Muscle layer of colon (tissue), 2 donors: ENCODE measurements around the gene MYO16.

Source experiments
- H3K27ac ChIP-seq: one replicate; pipeline ENCODE4 v1.7.0; 2013; ENCODE audit warnings: low read depth, mild to moderate bottlenecking, low read length, moderate library complexity
- H3K27me3 ChIP-seq, 2 donors: one replicate each; pipeline ENCODE4 v1.7.0; 2013; ENCODE audit warnings: low read length in 2 of 2, mild to moderate bottlenecking in 2 of 2; ENCODE audit not compliant: insufficient read depth in 2 of 2, control insufficient read depth in 1 of 2
- H3K36me3 ChIP-seq: one replicate; pipeline ENCODE4 v1.7.0; 2013; ENCODE audit warnings: mild to moderate bottlenecking, low read length; ENCODE audit not compliant: insufficient read depth
- H3K4me1 ChIP-seq: one replicate; pipeline ENCODE4 v1.7.0; 2013; ENCODE audit warnings: mild to moderate bottlenecking, low read length; ENCODE audit not compliant: insufficient read depth
- H3K4me3 ChIP-seq, 2 donors: one replicate each; pipeline ENCODE4 v1.7.0; 2013; ENCODE audit warnings: low read length in 2 of 2, low read depth in 1 of 2, mild to moderate bottlenecking in 1 of 2, moderate library complexity in 1 of 2
- H3K9ac ChIP-seq: one replicate; pipeline ENCODE4 v1.7.0; 2013; ENCODE audit warnings: low read length
- H3K9me3 ChIP-seq: one replicate; pipeline ENCODE4 v1.7.0; 2013; ENCODE audit warnings: mild to moderate bottlenecking, low read length
- donor health status: abdominal sarcoma.
- donor health status: Adenocarcinoma of cecum.

The MYO16 gene

DNA sequence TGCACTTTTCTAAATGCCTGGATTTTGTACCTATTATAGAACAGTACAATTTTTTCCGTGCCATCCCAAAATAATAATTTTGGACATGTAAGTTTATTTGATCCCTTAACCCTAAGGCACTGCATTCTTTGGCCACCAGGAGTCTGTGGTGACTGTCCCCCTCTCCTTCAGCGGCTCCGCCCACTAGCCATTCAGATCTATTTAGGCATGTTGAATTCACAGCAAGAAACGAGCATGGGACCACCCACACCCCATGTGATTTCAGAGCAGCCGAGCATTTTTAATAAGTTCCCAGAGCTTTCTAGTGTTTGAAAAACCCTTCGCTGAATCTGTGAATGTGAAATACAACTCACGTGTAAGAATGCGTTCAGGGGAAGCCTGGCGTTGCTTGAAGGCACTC, 567.5 kb downstream of the MYO16 start:
- H3K27me3 ChIP-seq = no peaks in the 10 kb centered on the region
- H3K27ac ChIP-seq = no peak overlapping the region
- H3K9ac ChIP-seq = no peak overlapping the region
- no peaks in the 10 kb centered on the region for H3K9me3 ChIP-seq
- H3K4me1 ChIP-seq = no peaks in the 10 kb centered on the region
- H3K36me3 ChIP-seq = no peaks in the 10 kb centered on the region
- H3K4me3 ChIP-seq = no peak overlapping the region

DNA sequence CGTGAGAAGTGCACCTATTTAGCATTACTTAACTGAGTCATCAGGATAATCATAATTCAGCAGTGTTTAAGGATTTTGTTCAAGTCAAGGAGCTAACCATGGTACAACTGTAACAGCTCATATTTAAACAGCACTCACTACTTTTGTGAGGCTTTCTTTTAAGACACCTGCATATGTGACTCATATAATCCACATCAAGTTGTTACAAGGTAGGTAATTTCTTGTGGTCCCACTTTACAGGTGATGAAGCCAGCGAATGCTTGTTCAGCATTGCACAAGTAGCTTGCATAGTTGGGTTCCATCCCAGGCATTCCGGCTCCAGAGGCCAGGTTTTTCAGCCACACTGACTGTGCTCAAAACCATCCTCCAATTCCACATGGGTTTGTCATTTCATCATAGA, 569.2 kb downstream of the MYO16 start:
- no peaks in the 10 kb centered on the region for H3K36me3 ChIP-seq
- no peaks in the 10 kb centered on the region for H3K4me1 ChIP-seq
- no peak overlapping the region for H3K4me3 ChIP-seq

DNA sequence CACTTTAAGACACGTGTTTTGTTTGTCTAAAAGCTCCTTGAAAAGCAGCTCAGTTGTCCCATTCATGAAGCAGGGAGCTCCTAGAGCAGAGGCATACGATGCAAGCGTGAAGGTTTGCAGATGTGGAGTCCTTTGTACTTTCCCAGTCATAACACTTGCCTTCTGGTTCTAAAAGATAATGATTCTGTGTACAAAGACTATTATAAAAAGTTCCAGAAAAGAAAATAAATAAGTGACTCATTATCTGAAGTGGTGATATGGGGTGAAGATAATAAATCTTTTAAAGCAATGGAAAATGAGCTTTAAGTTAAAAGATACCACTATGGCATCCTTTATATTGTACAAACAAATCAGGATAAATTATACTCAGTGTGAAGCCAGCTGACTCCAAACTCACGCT, 569.9 kb downstream of the MYO16 start:
- H3K36me3 ChIP-seq = no peaks in the 10 kb centered on the region
- H3K27me3 ChIP-seq = no peaks in the 10 kb centered on the region
- no peaks in the 10 kb centered on the region for H3K9me3 ChIP-seq
- no peaks in the 10 kb centered on the region for H3K4me1 ChIP-seq
- no peak overlapping the region for H3K27ac ChIP-seq
- no peak overlapping the region for H3K9ac ChIP-seq
- no peak overlapping the region for H3K4me3 ChIP-seq

More for the DNA sequence above, 569.2 kb downstream of the MYO16 start:
- H3K9ac ChIP-seq = no peak overlapping the region
- no peaks in the 10 kb centered on the region for H3K27me3 ChIP-seq
- no peaks in the 10 kb centered on the region for H3K9me3 ChIP-seq
- H3K27ac ChIP-seq = no peak overlapping the region

DNA sequence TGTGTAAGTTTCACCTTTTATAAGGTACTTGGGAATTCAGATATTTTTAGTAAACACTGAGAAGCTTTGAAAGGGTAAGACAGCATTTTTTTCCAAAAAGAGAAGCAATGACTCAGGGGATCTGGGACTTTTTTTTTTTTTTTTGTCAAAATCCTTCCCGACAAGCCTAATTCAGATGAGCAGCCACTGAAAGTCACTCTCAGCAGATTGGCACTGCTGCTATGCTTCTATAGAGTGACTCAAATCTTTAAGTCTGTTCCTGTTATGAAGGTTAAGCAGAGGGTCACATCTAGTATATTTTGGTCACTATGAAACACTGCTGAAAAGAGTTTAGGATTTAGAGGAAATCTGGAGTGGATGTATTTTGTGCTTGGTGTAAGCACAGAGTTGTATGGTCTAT, 571.1 kb downstream of the MYO16 start:
- no peaks in the 10 kb centered on the region for H3K4me1 ChIP-seq

DNA sequence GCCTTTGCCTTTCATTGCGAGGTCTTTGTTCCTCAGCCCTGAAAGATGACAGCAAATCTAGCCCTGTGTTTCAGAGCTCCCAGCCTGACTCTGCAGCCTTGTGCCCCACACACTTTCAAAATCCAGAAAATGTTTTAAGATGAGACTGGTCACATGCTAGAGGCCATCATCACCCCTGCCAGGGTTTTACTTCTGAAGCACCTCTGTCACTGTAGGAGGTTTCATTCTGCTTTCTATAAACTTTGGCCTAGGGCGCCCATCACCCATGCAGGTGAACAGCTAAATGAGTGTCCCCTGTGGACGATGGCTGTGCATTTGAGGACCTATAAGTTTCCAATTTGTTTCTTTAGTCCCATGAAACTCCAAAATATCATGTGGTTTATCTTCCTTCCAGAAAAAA, 574.2 kb downstream of the MYO16 start:
- Histone ChIP-seq H3K27ac (no peak overlapping the region), H3K4me1 (no peaks in the 10 kb centered on the region), H3K9ac (no peak overlapping the region), H3K9me3 (no peaks in the 10 kb centered on the region), H3K36me3 (no peaks in the 10 kb centered on the region), H3K27me3 (no peaks in the 10 kb centered on the region), H3K4me3 (no peak overlapping the region)

More for the DNA sequence above, 571.1 kb downstream of the MYO16 start:
- Histone ChIP-seq H3K27ac (no peak overlapping the region), H3K9me3 (no peaks in the 10 kb centered on the region), H3K4me3 (no peak overlapping the region), H3K36me3 (no peaks in the 10 kb centered on the region), H3K27me3 (no peaks in the 10 kb centered on the region), H3K9ac (no peak overlapping the region)

DNA sequence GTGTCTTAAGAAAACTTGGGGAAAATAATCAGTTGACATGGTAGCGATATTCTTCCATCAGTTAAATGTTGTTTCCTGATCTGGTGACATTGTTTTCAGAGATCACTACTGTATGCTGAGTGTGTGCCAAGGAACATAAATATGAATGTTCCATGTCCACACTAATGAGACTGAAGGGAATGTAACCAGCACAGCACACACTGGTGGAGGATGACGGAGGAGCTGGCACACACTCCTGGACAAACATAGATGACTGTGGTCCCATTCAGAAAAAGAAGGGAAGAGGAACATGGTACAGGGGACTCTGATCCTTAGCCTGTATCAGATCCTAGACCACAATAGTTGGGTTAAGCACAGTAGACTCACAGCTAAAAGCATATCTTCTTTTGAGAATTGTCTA, 574.8 kb downstream of the MYO16 start:
- Histone ChIP-seq H3K4me1 (no peaks in the 10 kb centered on the region), H3K36me3 (no peaks in the 10 kb centered on the region), H3K4me3 (no peak overlapping the region), H3K9ac (no peak overlapping the region), H3K27ac (no peak overlapping the region), H3K27me3 (no peaks in the 10 kb centered on the region), H3K9me3 (no peaks in the 10 kb centered on the region)

DNA sequence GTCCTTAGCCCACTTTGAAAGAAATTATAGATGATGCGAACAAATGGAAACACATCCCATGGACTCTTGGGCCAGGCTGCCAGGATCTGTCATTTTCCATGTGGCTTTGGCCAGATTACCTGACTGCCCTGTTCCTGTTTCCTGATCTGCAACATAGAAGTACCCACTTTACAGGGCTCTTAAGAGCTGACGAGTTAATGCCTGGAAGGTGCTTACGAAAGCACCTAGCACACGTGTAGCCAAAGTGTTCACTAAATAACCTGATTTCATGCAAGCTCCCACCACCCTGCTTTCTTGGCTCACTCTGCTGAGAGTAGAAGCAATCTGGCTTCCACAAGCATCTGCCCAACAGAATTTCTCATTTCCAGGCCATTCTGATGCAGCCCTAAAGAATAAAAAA, 575.2 kb downstream of the MYO16 start:
- Histone ChIP-seq H3K4me3 (no peak overlapping the region), H3K36me3 (no peaks in the 10 kb centered on the region), H3K4me1 (no peaks in the 10 kb centered on the region), H3K9me3 (no peaks in the 10 kb centered on the region), H3K9ac (no peak overlapping the region), H3K27ac (no peak overlapping the region), H3K27me3 (no peaks in the 10 kb centered on the region)

DNA sequence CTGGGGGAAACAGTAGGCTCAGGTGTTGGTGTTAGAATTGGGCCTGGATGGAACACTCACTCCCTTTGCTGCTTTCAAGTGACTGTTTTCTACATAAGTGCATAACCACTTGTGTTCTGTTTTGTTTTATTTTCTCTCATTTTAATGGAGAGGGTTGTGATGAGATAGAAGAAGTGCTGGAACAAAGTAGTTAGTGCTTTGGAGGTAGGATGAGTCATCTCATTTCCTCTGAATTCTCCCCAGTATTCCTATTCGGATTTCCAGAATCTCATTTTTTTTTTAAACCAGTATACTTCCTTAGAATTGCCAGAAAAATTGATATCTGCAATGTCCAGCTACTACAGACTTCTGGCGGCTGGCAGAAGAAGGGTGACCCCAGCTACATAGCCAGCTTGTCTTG, 575.9 kb downstream of the MYO16 start:
- Histone ChIP-seq H3K9ac (no peak overlapping the region), H3K36me3 (no peaks in the 10 kb centered on the region), H3K9me3 (no peaks in the 10 kb centered on the region), H3K27ac (no peak overlapping the region), H3K4me1 (no peaks in the 10 kb centered on the region), H3K4me3 (no peak overlapping the region), H3K27me3 (no peaks in the 10 kb centered on the region)

DNA sequence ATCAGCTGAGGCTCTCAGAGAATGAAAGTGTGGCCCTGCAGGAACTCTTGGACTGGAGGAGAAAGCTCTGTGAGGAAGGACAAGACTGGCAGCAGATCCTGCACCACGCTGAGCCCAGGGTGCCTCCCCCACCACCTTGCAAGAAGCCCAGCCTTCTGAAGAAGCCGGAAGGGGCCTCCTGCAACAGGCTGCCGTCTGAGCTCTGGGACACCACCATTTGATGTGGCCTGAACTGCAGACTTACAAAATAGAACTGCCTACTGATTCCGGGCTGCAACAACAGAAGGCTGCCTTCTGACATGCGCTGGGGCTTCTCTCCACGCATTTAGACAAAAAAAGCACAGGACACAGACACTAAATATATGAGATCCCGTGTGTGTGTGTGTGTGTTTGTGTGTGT, 577.2 kb downstream of the MYO16 start:
- Histone ChIP-seq H3K27ac (no peak overlapping the region), H3K27me3 (no peaks in the 10 kb centered on the region), H3K36me3 (no peaks in the 10 kb centered on the region), H3K4me3 (no peak overlapping the region), H3K9me3 (no peaks in the 10 kb centered on the region), H3K9ac (no peak overlapping the region), H3K4me1 (no peaks in the 10 kb centered on the region)

DNA sequence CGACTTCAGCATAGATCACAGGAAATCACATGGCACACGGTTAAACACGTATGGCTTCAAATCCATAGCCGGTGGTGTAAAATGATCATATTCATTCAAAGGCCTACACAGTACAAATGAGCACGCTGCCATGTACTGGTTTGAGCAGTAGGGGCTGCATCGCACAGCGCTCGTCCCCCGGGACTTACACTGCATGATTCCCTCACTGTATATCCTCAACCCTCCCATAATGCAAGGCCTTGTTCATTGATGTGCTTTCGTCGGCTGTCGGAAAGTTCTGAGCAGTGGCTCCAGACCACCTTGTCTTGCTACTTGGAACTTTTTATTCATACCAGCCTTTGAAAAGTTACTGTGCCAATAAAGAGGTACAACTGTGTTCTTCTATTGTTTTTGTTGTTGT, 578.2 kb downstream of the MYO16 start:
- H3K9me3 ChIP-seq = no peaks in the 10 kb centered on the region
- no peak overlapping the region for H3K27ac ChIP-seq
- H3K9ac ChIP-seq = no peak overlapping the region
- H3K27me3 ChIP-seq = no peaks in the 10 kb centered on the region
- no peak overlapping the region for H3K4me3 ChIP-seq
- H3K4me1 ChIP-seq = no peaks in the 10 kb centered on the region
- H3K36me3 ChIP-seq = no peaks in the 10 kb centered on the region

DNA sequence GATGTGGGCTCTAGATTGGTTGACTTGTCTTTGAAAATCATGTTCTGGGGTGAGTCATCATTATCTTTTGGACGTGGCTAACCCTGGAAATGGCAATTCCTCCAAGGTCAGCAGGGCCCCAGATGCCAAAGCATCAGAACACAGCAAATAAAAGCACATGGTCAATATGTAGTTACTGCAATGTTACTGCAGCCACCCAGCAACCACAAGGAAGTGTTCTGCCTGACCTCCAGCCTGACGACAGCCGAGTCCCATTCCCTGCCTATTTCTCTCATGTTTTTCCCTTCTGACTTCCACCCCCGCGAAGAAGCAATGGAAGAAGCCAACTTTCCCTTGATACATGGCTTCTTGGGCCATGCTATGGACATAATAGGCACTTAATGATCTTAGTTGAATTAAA, 579.1 kb downstream of the MYO16 start:
- Histone ChIP-seq H3K36me3 (no peaks in the 10 kb centered on the region), H3K9me3 (no peaks in the 10 kb centered on the region), H3K27ac (no peak overlapping the region), H3K4me1 (no peaks in the 10 kb centered on the region), H3K27me3 (no peaks in the 10 kb centered on the region), H3K9ac (no peak overlapping the region), H3K4me3 (no peak overlapping the region)

DNA sequence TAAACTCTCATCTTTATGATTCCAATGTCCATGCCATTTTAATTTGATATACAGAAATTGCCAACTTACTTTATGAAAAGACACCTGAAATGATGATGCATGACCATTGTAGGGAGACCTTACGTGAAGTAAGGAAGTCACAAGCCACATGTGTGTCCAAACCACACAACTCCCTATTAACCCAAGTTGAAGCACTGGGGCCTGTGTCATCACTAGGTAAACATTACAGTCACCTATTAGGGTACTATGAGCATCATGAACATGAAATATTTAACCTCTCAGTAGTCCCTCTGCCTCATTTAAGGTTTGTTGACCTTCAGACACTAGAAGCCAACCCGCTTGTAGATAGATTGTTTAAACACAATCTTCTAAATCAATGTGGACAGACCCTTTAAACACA, 580.1 kb downstream of the MYO16 start:
- H3K9ac ChIP-seq = no peak overlapping the region
- H3K4me3 ChIP-seq = no peak overlapping the region
- no peaks in the 10 kb centered on the region for H3K9me3 ChIP-seq
- no peak overlapping the region for H3K27ac ChIP-seq
- no peaks in the 10 kb centered on the region for H3K27me3 ChIP-seq
- no peaks in the 10 kb centered on the region for H3K36me3 ChIP-seq
- H3K4me1 ChIP-seq = no peaks in the 10 kb centered on the region
